Measurements from ENCODE around the gene IL22.

DNA sequence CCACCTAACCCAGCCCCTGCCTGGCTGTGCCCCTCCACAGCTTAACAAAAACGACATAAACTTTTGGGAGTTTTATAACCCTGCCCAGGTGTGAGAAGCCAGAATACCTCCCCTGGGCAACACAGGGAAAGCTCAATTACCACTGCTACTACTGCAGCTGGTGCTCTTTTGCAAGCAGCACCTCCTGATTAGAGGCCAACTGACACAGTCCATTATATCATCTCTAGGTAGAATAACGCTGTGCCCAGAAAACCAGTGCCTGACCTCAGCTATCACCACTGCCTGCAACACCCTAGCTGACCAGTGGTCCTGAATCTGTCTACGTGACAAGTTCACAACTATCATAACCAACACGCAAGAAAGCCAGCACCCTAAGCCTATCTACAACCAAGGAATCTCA is 44.5 kb upstream of the IL22 start:
- TF ChIP-seq CTCF (IDR thresholded peaks at IDR 0.05) (no peak), EP300 (IDR thresholded peaks at IDR 0.05; ENCODE audit: low read depth) (no peak), POLR2A (IDR thresholded peaks at IDR 0.05) (no peak), POLR2AphosphoS5 (IDR thresholded peaks at IDR 0.05) (no peak)

All from transverse colon (tissue), 4 donors.